ENCODE results near the gene IDUA.
"Not testable (repeated sequence)": the region's sequence is repeated elsewhere in the genome, so short reads cannot be mapped to it uniquely, and the experiment has no call there.

The IDUA gene

DNA sequence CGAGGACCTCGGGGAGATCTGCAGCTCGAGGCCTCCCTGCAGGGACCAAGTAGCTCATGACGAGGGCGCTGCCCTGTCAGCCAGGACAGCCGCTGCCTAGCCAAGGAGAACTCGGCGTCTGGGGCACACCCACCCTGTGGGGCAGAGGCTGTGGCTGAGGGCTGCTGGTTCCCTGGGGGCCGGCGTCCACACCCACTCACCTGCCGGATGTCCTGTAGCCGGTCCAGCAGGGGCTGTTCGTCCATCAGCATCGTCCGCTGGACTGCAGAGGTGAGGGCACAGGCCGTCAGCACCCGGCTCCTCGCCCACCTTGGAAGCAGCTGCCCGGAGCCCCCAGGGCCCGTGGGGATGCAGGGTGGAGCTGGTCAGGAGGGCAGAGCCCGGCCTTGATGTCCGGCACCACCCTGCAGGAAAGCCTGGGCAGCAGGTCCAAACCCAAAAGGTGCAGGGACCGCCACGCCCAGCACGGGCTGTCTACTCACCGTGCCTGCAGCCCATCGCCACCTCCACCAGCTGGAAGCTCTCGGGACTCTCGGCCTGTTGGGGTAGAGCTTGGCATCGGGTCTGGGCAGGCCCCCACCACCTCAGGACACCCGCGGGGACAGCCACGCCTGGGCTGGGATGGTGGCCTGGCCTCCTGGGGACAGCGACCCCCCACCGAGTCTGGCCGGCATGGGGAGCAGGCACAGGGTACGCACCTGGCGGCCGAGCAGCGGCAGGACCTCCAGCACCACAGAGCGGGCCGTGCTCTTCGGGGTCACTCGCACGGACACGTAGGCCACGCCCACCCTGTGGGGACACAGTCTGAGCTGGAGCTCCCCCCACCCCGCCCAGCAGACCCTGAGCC, 20.4 kb upstream of the IDUA start:
- no peak for DNase-seq (ENCODE audit: low read depth in 1 of 2, low spot score in 1 of 2)

DNA sequence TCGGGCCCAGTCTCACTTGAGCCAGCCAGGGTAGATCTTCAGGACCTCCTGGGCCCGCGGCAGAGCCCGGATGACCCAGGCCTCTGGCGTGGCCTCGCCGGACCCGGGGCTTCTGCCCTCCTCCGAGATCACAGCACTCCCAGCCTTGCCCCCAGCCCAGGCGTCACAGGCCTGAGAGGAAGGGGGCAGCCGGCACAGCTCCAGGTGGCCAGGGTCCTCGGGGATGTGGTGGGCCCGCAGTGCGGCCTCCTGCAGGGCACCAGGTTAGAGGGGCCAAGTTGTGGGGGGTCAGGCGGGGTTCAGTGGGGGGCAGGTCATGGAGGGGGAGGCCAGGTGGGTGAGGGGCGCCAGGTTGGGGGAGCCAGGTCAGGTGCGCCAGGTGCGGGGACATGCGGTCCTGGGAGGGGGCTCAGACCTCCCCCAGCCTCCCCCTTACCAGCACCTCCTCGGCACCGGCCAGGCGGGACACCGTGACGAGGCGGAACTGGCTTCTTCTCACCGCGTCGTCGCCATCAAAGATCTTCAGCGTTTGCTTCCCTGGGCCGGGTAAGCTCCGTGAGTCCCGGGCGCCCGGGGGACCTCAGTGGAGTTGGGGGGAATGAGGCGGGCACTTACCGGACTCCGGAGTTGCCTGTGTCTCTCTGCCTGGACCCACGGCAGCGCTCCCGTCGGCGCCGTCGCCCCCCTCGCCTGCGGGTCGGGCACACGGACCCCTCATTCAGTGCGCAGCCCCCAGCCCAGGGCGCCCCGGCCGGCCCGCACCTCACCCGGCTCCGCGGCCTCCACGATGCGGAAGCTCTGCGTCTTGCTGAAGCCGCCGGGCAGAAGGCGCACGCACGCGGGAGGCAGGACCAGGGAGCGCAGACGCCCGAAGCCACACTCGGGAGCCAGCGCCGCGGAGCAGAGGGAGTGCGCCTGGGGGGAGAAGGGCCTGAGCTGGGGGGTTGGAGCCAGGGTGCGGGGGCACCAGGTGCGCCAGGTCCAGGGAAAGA, 19.4 kb upstream of the IDUA start:
- DNase-seq (ENCODE audit: low read depth in 1 of 2, low spot score in 1 of 2): no peak

DNA sequence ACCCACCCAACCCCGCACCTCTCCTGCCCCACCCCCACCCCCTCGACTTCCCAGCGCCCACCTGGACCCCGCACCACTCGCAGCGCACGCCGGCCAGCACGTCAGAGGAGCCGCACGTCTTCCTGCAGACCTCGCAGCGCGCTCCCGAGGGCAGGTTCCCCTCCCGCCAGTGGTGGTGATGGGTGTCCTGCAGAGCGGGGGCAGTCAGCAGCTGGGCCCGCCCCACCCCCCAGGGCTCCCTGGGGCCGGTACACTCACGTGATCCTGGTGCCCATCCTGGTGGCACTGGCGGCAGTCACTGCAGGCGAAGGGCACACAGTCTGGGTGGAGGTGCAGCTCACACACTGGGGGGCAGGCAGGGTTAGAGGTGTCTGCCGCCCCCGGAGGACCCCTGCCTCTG, 18.6 kb upstream of the IDUA start:
- DNase-seq (ENCODE audit: low read depth in 1 of 2, low spot score in 1 of 2): no peak

DNA sequence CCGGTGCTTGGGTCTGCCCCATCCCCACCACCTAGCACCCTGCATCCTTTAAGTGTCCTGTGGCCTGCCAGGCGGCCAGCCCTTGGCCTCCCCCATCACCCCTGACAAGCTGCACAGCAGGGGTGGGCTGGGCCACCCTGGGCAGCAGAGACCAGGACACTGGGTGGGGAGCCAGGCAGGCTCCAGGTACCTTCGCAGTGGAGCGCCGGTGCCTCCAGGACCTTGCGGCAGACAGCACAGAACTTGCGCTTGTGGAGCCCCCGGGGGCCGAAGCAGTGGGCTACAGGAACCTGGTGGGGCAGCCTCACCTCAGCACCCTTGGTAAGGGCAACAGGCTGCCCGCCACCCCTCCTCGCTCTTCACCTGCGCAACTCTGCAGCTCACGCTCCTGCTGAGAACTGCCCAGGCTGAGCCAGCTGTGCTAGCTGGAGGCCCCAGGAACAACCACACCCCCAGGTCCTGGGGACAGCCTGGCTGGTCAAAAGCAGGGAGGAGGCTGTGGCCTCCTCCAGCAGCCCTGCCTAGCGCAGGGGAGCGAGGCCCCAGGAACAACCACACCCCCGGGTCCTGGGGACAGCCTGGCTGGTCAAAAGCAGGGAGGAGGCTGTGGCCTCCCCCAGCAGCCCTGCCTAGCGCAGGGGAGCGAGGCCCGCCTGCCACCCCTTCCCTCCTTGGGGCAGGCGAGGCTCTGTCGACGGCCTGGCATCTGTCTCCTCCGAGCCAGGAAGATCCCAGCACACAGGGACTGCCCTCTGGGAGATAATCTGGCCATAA, 18.0 kb upstream of the IDUA start:
- DNase-seq (ENCODE audit: low read depth in 1 of 2, low spot score in 1 of 2): no peak

- DNase-seq (ENCODE audit: low read depth in 1 of 2, low spot score in 1 of 2): no peak
Measured at GRCh38 chr4:970046-970745, 16.6 kb upstream of the IDUA start.

DNA sequence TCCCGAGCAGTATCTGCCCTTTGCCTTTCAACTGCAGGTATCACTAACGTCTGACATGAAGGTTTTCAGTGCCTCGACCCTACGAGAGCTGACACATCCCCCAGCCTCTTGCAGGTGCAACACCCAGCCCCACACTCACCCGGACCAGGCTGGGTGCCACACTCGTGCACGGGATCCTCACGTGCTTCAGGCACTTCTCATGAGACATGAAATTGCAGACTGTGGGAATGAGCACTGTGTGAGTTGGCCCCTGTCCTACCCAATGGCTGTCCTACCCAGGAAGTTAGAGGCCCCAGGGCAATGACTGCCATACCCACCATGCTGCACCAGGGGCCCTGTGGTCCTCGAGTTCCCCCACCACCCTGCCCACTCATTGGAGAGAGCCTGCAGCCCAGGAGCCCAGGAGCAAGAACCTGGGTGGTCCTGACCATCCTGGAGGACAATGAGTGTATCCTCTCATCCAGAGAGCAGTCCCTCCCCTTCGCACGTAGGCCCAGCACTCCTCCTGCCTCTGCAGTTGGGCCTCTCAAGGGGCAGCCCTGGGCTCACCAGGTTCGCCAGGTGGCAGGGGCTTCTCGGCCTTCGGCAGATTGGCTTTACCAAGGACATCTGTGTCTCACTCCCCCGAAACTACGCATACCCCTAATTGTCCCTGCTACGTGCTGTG, 15.9 kb upstream of the IDUA start:
- DNase-seq (ENCODE audit: low read depth in 1 of 2, low spot score in 1 of 2): no peak

GRCh38 chr4:971666-972500, 15.0 kb upstream of the IDUA start:
- no peak for DNase-seq (ENCODE audit: low read depth in 1 of 2, low spot score in 1 of 2)

GRCh38 chr4:972651-973424, 14.0 kb upstream of the IDUA start:
- peak; percentile 22 to 45 for DNase-seq (ENCODE audit: low read depth in 1 of 2, low spot score in 1 of 2)

- peak; percentile 84 for DNase-seq (ENCODE audit: low read depth in 1 of 2, low spot score in 1 of 2)
Measured at GRCh38 chr4:973431-974397, 13.1 kb upstream of the IDUA start, which contains the start of gene DGKQ. Gene DGKQ (minus strand): TSS chr4:973569. CDS start chr4:973482, 87 bp downstream.

GRCh38 chr4:974668-975067, 12.2 kb upstream of the IDUA start:
- DNase-seq (ENCODE audit: low read depth in 1 of 2, low spot score in 1 of 2): no peak

GRCh38 chr4:976016-976415, 10.8 kb upstream of the IDUA start:
- not testable (repeated sequence) for DNase-seq (ENCODE audit: low read depth in 1 of 2, low spot score in 1 of 2)

DNA sequence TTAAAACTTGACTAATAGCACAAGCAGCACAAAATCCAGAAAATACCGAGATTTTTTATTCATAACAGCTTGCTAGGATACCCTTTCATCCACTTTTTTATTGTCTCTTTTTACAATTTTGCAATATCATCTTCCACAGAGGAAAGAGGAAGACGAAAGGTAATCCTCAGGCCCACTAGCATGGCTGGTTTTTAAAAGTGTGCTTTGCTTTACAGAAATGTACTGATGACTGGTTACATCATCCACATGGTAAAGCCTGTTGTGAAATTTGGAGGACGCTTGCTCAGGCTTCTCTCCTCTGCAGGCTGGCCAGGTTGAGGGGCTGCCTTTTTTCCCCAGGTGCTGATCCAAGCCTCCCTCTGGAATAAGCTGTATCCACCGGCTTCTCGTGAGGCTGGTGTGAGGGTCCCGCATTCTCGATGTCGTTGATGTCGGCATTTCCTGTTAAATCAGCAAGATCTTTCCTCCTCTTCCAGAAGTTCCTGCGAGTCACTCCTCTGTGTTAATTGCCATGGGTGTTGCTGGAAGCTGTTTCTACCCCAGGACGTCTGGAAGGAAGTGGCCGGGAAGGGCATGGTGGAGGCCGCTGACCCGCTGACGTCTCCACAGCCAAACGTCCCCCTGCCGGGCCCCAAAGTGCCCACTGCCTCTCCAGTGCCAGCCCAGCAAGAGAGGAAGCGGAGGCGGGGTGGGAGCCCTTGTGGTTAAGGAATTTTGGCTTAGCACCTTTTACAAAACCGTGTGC, 7.7 kb upstream of the IDUA start:
- no peak for DNase-seq (ENCODE audit: low read depth in 1 of 2, low spot score in 1 of 2)

DNA sequence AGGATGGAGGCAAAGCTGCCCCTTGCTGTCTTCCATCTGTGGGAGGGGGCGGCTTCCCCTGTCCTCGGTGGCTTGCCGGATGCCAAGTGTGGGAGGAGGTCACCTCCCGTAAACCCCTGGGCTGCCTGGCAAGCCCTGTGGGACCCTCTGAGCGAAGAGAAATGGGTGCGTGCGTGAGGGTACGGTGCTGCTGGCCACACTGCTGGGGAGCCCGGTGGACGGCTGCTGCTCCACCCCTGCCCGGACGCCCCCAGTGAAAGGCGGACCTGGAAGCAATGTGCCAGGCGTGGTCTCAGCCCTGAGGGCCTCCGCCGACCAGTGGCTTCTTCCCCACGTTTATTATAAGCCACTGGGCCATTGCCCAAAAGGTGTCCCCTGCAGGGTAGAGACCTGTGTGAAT, 4.6 kb upstream of the IDUA start:
- DNase-seq (ENCODE audit: low read depth in 1 of 2, low spot score in 1 of 2): no peak

DNA sequence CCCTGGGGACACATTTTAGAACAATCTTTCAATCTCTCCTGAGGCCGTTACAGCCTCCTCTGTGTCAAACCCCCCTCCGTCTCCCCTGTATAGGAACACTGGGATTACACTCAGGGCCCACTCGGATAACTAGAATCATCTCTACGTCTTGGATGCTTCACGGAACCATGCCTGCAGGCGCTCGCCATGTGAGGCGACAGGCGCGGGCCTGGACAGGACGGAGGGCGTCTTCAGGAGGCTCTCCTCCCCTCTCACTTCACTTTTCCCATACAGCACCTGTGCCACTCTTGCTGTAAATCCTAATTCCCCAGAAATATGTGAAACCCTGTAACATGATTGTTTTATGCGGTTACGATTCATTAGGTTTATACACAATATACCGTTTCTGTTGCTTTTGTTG, 4.0 kb upstream of the IDUA start:
- DNase-seq (ENCODE audit: low read depth in 1 of 2, low spot score in 1 of 2): no peak

- DNase-seq (ENCODE audit: low read depth in 1 of 2, low spot score in 1 of 2): no peak
Measured at GRCh38 chr4:984336-985054, 2.3 kb upstream of the IDUA start.

Measured in activated CD4-positive, alpha-beta T cell treated with anti-CD3 and anti-CD28 coated beads, Interleukin-2, amount 50 U/mL, for 24 hours (primary cell).